Epidermal melanocyte (primary cell): ENCODE measurements around the gene TPST1.
A peak's percentile ranks its signal among the peaks of the same experiment; 100 is the strongest.

Source experiments
- DNase-seq: peaks from one replicate; pipeline ENCODE4 v3.0.0; 2011; ENCODE audit warnings: low spot score; ENCODE audit not compliant: insufficient read length

The TPST1 gene

DNA sequence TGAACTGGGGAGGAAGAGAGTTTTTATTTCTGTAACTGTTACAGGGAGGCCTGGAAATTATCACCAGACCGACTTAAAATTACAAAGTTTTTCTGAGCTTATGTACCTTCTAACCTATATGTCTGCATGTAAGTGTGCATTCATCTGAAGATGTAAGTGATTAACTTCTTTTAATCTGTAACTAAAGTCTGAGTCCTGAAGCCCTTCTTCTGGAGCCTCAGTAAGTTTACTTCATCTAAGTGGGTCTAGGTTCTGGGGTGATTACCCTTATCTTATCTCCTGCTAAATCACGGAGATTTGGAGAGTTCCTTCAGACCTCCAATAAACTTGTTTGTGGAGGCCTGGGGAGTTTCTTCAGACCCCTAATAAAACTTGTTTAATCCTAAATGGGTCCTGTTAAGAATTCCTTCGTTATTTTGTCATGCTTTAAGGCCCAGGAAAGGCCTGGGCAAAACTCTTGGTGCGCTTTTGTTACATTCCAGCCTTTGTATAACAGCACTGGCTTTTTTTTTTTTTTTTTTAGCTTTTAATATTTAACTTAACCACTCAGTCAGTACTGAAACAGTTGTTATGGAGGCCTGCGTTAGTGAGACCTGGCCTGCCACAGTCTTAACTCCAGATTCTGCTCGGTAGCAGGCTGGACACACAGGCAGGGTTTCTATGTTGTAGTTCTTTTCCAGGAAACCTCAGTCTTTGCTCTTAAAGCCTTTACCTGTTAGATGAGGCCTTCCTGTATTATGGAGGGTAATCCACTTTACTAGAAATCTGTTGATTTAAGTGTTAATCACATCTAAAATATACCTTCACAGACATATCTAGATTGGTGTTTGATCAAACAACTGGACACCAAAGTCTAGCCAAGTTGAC, 33.0 kb downstream of the TPST1 start:
- DNase-seq: no peak

DNA sequence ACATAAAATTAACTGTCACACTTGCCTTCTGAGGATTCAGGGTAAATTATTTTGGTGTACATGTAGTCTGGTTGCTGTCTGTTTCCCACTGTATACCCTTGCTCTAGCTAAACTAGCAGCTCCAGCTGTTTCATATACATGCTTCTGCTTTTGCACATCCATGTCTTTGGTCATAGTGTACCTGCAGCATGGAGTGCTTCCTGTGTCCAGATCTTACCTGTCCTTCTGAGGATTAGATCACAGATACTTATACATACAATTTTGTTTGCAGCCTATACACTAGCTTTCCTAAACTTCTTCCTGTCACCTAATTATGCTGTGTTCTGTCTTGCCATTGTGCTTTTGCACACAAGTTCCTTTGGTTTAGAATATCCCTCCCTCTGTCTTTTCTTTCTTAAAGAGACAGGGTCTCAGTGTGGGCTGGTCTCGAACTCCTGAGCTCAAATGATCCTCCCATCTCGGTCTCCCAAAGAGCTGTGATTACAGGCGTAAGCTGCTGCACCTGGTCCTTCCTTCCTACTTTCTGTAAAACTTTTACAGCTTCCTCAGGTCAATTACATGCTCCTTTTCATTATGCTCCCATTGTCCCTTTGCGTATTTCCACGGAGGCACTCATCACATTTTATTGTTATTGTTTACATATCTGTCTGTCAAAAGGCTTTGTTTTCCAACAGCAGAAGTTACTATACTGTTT, 33.8 kb downstream of the TPST1 start:
- DNase-seq: no peak

DNA sequence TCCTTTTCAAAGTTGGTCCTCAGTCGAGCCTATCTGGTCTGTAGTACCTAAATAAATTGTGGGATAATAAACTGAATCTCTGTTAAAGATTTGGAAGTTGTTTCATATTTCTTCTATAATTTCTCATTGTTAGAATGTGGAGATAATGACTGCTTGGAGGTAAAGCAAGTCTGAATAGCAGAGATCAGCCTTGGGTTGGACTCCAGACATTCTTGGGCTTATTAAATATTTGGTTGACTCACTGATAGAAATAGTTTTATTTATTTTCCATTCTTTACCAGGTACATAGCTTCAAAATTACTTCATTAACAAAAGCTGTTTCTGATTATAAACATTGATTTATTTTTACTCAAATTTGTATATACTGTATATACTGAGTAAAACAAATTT, 34.3 kb downstream of the TPST1 start:
- no peak for DNase-seq

DNA sequence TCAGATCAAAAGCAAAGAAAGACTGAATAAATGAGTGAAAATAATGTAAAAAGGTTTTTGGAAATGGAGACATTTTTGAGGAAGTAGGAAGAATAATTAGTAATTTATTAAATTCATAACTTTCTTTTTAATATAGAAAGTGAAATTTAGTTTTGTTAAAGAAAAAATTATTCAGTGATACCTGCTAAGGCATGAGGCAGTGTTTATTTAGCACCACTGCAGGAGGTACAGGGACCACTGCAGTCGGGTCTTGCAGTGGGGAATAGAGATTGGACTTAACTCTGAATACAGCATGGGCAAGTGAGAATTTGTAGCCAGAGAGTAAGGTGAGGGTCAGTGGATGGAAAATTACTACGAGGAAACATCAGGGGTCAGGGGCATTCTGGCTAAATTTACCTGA, 39.9 kb downstream of the TPST1 start:
- DNase-seq: no peak

DNA sequence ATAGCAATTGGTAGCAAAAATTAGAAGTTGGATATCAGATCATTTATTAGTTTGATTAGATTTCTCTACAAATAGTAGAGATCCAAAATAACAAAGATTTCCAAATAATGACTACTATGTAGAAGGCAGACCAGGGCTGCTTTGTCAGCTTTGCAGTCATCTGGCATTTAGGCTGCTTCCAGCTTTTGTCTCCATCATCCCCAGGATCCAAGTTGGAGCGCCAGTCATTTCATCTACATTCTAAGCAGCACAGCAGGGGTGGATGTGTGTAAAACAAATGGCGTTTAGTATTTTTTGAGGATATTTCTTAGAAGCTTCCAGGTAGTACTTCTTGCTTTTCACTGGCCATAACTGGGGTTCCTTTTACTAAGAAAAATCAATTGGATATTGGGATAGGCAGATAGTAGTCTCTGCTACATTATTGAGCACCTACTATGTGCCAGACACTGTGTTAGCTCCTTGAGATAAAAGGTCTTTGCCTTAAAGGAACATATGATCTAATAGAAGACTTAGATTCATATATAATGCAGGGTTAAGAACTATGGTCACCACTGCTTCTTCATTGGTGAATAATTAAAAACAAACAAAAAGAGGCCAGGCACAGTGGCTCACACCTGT, 41.5 kb downstream of the TPST1 start:
- no peak for DNase-seq

DNA sequence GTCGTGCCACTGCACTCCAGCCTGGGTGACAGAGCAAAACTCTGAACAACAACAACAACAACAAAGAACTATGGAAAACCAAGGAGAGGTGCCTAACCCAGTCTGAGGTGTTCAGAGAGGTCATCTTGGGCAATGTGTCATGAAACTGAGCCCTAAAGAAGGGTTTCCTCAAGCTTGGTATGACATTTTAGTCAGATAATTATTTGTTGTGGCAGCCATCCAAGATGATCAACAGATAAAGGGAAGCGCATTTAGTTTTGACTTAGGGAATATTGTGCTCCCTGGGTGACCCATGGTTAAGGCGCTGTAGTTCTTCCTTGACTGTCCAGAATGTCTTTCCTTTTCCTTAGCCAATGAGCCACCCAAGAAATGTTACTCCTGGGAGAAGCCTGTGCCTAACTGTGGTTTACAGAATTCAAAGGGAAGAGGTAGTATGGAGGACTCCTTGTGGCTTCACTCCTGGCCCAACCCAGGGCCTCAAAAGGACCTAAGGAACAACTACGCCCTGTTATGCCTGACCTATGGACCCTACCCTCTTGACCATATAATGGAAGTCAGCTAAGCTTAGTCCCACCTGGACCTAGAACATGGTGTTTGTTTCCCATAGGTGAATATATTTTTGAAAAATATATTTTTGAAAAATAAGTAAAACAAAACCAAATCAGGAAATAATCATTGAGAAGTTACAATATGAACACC, 42.4 kb downstream of the TPST1 start:
- DNase-seq: no peak

DNA sequence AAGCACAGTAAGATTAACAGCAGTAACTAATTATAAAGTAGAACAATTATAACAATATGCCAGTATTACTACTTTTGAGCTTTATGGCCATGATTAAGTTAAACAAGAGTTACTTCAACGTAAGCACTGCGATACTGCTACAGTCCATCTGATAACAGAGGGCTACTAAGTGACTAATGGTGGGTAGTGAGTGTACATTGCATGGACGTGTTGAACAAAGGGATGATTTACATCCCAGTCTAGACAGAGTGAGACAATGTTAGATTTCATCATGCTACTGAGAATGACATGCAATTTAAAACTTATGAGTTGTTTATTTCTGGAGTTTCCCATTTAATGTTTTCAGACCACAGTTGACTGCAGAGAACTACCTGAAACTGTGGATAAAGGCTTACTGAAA, 45.6 kb downstream of the TPST1 start:
- DNase-seq: no peak

GRCh38 chr7:66255534-66256100, 50.5 kb downstream of the TPST1 start:
- no peak for DNase-seq

- DNase-seq: no peak
Measured at GRCh38 chr7:66256281-66256680, 51.1 kb downstream of the TPST1 start.

- DNase-seq: no peak
Measured at GRCh38 chr7:66257481-66257880, 52.3 kb downstream of the TPST1 start.

GRCh38 chr7:66258409-66258808, 53.3 kb downstream of the TPST1 start:
- no peak for DNase-seq

GRCh38 chr7:66261941-66262340, 56.8 kb downstream of the TPST1 start:
- DNase-seq: no peak

GRCh38 chr7:66263936-66264335, 58.8 kb downstream of the TPST1 start:
- DNase-seq: no peak

DNA sequence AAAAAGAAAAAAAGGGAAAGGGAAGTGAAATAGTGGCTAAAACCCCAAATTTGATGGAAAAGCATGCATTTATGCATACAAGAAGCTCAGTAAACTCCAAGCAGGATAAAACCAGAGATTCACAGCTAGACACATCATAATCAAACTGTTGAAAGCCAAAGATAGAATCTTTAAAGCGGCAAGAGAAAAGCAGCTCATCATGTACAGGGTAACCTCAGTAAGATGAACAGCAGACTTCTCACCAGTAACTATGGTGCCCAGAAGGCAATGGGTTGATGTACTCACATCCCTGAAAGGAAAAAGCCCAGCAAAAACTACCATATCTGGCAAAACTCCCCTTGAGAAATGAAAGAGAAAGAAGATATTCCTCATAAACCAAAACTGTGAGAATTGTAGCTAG, 60.4 kb downstream of the TPST1 start:
- DNase-seq: no peak

- DNase-seq: peak; percentile 33
Measured at GRCh38 chr7:66267249-66267648, 62.1 kb downstream of the TPST1 start.

- no peak for DNase-seq
Measured at GRCh38 chr7:66269978-66270377, 64.8 kb downstream of the TPST1 start.

DNA sequence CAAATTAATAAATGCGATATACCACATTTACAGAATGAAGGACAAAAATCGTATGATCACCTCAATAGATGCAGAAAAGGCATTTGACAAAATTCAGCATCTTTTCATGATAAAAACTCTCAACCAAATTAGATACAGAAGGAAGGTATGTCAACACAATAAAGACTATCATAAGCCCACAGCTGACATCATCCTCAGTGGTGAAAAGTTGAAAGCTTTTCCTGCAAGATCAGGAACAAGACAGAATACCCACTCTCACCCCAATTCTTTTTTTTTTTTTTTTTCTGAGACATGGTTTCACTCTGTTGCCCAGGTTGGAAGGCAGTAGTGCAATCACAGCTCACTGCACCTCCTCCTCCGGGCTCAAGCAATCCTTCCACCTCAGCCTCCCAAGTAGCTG, 67.2 kb downstream of the TPST1 start:
- no peak for DNase-seq

GRCh38 chr7:66276363-66276762, 71.2 kb downstream of the TPST1 start:
- DNase-seq: no peak

DNA sequence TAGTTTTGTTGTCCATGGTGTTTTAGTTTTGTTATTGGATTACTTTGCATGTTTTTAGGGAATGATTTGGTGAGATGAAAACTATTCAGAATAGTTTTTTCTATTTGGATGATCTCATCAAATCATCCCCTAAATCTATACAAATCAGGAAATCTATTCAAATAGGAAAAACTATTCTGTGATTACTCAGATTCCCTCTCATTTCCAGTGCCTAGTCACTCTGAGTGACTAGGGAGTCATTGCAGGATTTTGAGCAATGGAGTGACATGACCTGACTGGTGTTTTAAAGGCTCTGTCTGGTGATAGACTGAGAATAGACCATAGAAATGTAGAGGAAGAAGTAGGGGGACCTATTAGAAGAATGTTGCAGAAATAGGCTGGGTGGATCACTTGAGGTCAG, 72.4 kb downstream of the TPST1 start:
- DNase-seq: no peak

- DNase-seq: no peak
Measured at GRCh38 chr7:66279912-66280311, 74.8 kb downstream of the TPST1 start.
